Gastrocnemius medialis (tissue), 4 donors: ENCODE data around the gene TAF1C.

Source experiments
- CTCF ChIP-seq, 5 experiments: fragments of 450-650 bp in 3 of 5; fragments of 200-600 bp in 2 of 5; sonication (generic) in 2 of 5; IDR thresholded peaks in 4 of 5; conservative IDR thresholded peaks in 1 of 5; 1 replicate in 4 of 5; 2 replicates in 1 of 5; pipeline ENCODE4 v1.5.1; 2016 to 2019; ENCODE audit warnings: antibody characterized with exemption in 5 of 5, mild to moderate bottlenecking in 3 of 5, moderate library complexity in 3 of 5
- POLR2A ChIP-seq, 2 donors: fragments of 450-650 bp; IDR thresholded peaks; one replicate each; pipeline ENCODE4 v1.6.1; 2017; ENCODE audit warnings: antibody characterized with exemption in 2 of 2, mild to moderate bottlenecking in 2 of 2, moderate library complexity in 2 of 2

GRCh38 chr16:84156342-84156784 is 30.5 kb downstream of the TAF1C start:
- TF ChIP-seq CTCF (IDR thresholded peaks at IDR 0.05 in 4 of 5, conservative IDR thresholded peaks at IDR 0.05 in 1 of 5) = no peak
- TF ChIP-seq POLR2A (IDR thresholded peaks at IDR 0.05) = no peak
